ENCODE results near the gene SNX19.

GRCh38 chr11:130891326-130891725 lies 25.0 kb downstream of the SNX19 start:
- TF ChIP-seq CTCF (IDR thresholded peaks at IDR 0.05; ENCODE audit: insufficient read depth, low read depth, low read length) (no peak), EZH2 (IDR thresholded peaks at IDR 0.05; ENCODE audit: insufficient read depth, low read length) (no peak)

Measured in astrocyte (in vitro differentiated cells and primary cell).